ENCODE results near the gene ZNF484.

GRCh38 chr9:92877531-92878430 lies at the start of gene ZNF484:
- TF ChIP-seq CTCF (IDR thresholded peaks at IDR 0.05) (no peak), POLR2A (IDR thresholded peaks at IDR 0.05) (peak in 1 of 2 donors; percentile 44)
